Skeletal muscle cell (primary cell): ENCODE results near the gene KIF21B.

ENCODE experiments used
- DNase-seq: peaks from one replicate; pipeline ENCODE4 v3.0.0-alpha.2; 2010; ENCODE audit warnings: low read depth
- H3K4me3 ChIP-seq: 2 replicates; pipeline ENCODE4 v1.5.1; 2011; ENCODE audit warnings: low read depth, mild to moderate bottlenecking, control low read depth, low read length, moderate library complexity

Gene KIF21B

DNA sequence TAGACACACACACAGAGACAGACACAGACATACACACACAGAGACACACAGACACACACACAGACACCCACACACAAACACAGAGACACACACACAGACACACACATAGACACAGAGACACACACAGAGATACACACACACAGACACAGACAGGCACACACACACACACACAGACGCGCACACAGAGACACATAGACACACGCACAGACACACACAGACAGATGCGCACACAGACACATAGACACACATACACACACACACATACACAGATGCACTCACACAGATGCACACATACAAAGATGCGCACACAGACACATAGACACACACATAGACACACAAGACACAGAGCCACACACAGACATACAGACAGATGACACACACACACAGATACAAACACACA lies 16.0 kb downstream of the KIF21B start:
- no peak overlapping the region for H3K4me3 ChIP-seq
- DNase-seq = no peak

DNA sequence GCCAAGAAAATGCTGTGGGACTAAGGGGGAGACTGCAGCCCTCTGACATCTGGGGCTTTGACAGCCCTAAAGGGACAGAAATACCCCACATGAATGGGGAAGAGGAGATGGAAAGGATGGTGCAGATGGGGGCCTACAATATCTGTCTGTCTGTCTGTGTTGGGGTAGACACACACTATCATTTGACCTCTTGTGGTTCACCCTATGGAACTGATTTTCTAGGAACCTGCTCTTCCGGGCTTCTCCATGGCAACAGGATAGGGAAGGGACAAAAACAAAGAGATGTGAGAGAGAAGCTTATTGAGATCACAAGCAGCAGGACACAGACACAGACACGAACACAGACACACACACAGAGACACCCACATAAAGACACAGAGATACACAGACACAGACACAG lies 17.1 kb downstream of the KIF21B start:
- DNase-seq = no peak

DNA sequence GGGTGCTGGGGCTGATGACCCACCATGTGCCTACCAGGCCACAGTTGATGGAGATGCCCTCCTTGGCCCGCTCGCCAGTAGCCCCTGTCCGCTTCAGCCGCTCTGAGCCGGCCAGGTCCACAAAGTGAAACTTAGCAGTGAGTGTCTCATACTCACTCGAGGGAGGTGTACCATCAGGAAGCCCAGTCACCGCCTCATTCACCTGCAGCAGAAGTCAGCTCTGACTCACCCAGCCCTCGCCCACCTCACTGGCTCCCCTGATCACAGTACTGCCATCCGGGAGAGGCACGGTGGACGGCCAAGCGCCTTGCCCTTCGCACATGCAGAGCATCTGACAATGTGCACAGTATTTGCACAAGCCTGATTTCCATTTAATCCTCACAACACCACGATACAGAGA lies 18.8 kb downstream of the KIF21B start:
- no peak overlapping the region for H3K4me3 ChIP-seq
- DNase-seq = no peak

More for the DNA sequence above, 17.1 kb downstream of the KIF21B start:
- no peak overlapping the region for H3K4me3 ChIP-seq

DNA sequence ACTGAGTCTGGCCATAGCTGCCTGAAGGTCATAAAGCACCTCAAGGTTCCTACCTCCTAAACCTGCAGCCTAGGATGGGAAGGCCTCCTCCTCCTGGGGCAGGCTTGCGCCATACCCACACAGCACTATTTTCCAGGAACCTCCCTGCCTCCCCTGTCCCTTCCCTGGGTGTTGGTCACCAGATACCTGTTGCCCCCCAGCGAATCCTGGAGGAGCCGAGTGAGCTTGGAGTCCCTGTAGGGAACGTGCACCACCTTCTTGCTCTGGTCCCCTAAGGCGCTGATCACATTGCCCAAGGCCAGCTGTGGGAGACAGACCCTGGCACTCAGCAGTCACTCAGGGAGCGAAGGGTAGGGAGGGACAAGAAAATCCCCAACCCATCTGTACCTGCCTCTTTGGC lies 19.4 kb downstream of the KIF21B start:
- DNase-seq = no peak
- no peak overlapping the region for H3K4me3 ChIP-seq

DNA sequence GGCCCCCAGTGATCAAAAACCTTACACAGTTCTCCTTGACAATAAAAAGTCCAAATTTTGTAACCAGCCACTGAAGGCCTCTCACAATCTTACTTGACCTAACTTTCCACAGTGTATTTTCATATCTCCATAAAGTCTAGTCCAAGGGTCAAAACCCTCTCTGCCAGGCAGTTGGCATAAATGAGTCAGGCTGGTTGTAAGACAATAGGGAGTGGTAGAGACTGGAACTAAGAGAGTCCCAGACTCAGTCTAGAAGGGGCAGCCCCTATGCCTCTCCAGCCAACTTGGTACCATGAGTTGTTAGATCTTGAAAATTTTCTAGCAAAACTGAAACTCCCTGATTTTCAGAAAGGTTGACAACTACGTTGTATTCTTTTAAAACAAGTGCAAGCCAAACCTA lies 21.0 kb downstream of the KIF21B start:
- DNase-seq = no peak
- no peak overlapping the region for H3K4me3 ChIP-seq

DNA sequence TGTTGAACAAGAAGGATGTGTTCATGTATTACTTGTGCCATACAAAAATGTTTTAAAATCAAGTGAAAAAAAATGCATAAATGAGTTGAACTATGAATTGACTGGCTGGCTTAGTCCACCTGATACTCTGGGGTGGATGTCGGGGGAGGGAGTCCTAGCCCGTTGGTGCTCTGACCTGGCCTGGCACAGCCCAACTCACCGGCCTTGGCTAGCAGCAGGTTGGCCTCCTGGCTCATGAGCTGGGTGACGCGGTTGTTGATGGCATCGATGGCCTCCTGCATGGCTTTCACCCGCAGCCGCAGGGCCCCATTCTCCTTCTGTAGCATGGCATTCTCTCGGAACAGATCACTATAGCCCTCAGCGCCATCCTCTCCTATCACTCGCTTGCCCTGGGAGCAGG lies 21.6 kb downstream of the KIF21B start:
- DNase-seq = no peak
- no peak overlapping the region for H3K4me3 ChIP-seq

DNA sequence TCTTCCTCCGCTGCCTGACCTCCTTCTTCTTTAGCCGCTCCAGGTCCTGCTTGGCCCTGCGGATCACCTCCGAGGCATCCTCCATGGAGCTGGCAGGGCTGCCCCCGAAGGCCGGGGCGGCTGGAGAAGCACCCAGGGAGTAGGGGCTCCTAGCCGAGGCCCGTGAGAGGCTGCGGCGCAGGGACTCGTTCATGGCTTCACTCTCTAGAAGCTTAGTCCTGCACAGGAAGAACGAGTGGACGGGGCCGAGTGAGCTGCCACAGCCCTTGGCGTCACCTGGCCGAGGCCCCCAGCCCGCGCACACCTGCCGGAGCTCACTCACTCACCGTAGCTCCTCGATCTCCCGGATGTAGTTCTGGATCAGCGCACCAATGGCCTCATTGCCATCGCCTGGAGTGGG lies 23.1 kb downstream of the KIF21B start:
- H3K4me3 ChIP-seq = no peak overlapping the region
- no peak for DNase-seq

DNA sequence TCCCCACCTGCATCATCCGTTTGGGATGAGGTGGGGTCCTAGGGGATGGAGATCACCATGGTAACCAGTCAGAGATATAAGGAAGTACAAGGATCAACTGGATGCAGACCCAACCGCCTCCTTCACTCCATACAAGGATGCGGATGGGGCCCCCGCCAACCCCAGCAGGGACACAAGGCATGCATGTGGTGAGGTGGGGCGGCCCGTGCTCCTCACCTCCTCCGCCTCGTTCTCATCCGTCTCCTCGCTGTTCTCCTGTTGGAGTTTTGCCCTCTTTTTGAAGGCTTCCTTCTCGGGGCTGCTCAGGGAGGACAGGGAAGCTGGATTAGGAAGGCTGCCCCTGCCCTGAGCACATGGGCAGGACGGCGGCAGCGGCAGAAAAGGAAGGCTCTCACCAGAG lies 23.8 kb downstream of the KIF21B start:
- no peak overlapping the region for H3K4me3 ChIP-seq
- no peak for DNase-seq

DNA sequence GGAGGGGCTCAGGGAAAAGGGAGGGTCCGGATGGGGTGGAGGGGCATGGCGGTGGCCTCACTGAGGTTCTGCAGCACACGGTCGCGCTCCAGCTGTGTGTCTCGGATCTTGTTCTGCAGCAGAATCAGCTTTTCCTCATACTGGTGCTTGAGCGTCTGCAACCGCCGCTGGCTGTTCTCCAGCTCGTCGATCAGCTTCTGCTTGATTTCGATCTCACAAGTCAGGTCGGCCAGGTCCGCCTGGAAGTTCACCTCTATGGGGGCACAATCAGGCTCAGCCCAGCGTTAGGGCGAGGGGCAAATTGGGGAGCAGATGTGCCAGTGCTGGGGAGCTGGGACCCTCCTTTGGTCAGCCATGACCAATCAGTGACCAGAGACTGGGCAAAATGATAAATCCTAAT lies 25.2 kb downstream of the KIF21B start:
- no peak for DNase-seq
- no peak overlapping the region for H3K4me3 ChIP-seq

DNA sequence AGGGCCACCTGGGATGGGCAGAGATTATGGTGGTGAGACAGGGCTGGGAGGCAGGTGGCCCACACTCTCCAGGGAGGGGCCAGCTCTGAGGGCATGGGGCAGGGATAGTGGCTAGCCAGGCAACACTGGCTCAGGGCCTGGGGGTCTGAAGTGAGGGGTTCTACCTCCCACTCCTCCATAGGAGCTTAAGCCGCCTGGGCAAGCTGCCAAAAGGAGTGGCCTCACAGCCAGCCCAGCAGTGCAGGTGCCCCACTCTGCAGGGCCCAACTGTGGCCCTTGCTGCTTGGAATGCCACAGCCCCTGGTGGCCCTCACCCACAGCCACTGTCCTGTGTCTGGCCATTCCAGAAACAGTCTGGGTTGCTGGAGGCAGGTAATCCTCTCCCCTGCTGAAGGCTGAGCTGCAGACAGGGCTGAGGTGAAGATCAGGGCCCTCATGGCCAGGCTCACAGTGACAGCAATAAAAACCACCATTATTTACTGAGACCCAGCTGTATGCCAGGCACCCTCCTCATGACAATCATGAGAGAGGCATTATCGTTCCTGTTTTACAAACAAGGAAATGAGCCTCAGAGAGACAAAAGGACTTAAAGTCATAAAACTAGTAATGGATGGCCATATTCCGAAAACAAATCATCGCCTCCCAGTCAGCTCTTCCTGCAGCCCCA lies 31.0 kb downstream of the KIF21B start:
- H3K4me3 ChIP-seq = no peak overlapping the region
- DNase-seq = no peak

DNA sequence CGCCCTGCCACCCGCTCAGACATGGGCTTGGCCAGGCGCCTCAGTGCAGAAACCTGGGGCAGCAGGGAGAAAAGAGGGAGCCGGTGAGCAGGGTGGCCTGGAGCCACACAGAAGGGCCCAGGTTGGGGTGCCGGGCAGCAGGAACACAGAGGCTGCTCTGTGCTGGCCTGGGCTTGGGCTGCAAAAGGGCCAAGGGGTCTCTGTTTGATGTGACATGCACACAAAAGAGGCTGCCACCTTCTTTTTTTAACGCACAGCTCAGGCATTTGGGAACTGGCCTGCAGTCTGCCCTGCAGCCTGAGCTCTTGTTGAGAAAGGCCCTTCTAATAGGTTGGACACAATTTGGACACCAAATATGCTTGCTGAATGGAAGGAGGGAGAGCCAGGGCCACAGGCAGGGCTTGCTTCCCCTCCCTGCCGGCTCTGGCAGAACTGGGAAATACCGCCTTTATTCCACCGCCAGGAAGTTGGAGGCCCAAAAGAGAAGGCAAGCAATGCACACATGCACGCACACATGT lies 32.4 kb downstream of the KIF21B start:
- DNase-seq = no peak
- H3K4me3 ChIP-seq = no peak overlapping the region

DNA sequence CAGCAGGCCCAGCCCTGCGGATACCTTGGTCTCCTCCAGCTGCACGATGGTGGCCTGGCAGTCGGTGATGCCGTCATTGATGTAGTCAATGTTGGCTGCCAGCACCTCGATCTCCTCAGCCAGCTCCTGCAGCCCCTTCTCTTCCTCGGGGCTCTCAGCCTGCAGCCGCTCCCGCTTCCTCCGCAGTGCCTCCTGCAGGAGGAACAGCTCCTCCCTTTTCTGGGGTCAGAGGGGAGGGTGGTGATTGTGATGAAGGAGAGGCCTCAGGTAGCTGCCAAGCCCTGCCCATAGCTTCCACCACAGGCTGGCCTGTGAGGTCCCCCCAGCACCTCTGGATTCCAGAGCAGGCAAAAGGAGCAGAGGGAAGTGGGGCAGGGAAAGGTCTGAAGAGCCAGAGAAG lies 33.4 kb downstream of the KIF21B start:
- H3K4me3 ChIP-seq = no peak overlapping the region
- no peak for DNase-seq

DNA sequence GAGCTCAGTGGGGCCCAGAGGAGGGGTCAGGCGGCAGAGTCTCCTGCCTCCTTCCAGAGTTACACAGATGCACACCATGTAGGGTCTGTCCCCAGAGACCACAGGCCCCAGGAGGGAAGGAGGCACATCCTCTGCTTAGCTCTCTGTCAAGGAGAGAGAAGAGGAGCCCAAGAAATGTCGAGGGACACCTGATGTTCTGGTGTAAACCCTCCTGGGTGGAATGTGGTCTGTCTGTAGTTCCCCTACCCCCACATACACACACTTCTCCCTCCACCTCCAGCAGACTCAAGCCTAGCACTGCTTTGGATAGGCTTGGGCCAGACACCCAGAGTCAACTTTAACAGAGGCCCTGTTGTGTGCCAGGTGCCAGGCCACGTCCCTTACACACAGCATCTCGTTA lies 34.2 kb downstream of the KIF21B start:
- no peak overlapping the region for H3K4me3 ChIP-seq
- DNase-seq = no peak

DNA sequence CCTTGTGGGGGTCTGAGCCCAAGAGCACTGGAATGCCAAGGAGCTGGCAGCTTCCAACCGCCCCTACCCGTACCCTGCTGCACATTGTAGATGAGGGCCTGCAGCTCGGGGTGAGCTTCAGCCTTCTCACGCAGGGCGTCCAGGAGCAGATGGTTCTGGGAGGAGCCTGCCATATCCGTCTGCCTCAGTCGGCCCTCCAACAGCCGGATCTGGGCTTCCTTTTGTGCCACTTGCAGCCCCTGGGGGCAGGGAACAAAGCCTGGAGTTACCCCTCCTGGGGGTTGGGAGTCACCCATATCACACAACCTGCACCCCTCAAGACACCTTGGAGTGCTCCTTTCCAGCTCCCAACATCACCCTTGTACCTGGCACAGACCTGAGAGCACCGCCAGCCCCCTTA lies 34.8 kb downstream of the KIF21B start:
- DNase-seq = no peak
- H3K4me3 ChIP-seq = no peak overlapping the region

DNA sequence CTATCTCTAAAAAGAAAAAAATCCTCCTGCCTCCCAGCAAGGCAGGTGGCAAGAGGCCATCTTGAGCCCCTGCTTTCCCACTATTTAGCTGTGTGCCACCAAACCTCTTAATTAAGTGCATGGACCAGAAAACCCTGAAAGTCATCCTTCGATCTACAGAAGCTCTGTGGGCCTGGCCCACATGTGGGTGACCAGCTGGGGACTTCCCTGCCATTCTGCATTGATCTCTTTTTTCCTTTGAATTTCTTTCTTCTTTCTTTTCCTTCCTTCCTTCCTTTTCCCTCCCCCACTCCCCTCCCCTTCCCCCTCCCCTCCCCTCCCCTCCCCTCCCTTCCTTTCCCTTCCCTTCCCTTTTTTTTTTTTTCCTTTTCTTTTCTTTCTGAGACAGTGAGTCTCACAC lies 38.0 kb downstream of the KIF21B start:
- no peak for DNase-seq
- no peak overlapping the region for H3K4me3 ChIP-seq

DNA sequence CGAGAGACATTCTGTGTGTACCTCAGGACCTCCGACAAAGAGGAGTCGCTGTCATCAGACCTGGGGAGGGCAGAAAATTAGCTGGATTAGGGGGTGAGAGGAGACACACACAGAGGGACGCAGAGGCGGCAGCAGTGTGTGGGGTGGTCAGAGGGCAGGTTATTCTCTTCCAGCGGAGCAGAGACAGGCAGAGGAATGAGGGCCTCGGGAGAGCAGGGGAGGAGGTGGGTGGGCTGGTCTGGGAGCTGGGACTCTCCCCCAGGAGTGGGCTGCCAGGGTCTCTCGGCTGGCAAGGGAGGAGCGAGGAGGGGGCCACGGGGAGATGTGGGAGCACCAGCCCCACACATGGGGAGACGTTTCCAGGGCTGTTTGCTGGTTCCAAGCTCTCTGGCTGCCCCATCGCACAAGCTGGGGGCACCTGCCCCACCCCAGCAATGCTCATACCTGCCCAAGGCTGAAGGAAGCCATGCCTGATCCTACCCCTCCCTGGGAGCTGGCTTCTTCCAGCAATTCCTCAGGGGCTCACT lies 40.4 kb downstream of the KIF21B start:
- no peak overlapping the region for H3K4me3 ChIP-seq
- no peak for DNase-seq

DNA sequence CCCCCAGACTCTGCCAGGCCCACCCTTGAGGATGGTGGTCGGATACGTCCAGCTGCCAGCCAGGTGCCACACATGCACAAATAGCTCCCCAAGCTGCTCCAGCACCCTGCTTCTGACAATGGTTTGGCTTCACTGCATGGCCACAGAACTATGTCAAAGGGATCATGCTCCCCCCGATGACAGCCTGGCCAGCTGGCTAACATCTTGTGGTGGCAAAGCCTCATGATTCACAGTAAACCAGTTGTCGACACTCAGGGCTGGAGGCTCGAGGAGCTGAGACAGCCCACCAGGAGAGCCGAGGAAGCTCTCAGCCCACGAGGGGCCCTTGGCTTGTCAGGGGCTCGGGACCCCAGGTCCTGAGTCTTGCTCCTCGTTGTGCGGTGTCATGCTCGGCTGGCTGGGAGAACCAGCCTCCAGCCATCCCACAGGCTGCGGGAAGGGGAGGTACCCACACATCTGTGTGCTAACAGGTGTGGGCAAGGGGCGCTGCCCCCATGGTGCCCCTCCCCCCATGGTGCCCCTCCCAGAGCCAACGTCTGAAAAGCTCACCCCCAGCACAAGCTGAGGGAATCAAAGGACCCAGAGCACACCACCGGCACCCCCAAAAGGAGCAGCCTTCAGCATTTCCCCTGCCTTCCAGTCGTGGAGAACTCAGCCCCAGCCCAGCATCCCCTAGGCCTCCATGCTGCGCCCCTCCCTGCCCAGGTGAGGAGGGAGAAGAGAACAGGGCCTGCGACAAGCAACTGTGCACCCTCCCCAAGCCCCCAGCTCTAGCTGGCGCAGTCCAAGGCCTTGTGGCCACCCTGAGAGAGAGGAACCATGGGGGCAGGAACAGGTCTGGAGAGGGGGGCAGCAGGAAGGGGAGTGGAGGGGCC lies 41.2 kb downstream of the KIF21B start:
- DNase-seq = peak; percentile 13
- H3K4me3 ChIP-seq = no peak overlapping the region

DNA sequence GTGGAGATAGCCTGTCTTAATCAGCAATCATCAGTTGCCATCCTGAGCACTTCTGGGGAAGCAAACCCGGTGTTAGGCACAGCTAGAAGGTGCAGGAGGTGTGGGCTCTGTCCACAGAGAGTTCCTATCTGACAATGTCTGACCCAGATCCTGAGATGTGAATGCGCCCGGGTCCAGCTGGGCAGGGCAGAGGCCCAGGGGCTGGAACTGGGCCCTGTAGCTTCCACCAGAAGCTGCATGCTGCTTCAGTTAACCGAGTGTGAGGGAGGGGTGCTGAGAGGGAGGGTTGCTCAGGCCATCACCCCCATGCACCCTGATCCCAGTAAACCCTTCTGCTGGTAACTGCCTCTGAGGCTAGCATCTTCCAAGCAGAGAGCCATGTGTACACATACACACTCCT lies 42.2 kb downstream of the KIF21B start:
- H3K4me3 ChIP-seq = no peak overlapping the region
- no peak for DNase-seq

DNA sequence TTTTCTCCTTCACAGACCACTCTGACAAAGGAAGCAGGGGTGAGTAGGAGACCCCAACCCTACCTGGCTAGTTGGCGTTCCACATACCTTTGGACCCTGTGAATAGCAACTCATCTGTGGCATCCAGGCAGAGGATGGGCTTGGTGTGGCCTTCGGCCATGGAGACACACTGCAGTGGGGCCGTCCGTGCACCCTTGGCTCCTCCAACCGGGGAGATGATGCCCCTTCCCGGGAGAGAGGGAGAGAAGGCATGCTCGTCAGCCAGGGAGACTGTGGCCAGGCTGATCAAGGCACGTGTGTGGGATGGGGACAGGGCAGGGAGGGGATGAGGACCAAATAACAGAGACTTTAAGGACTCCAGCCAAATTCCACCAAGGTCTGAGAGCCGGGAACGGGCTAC lies 42.6 kb downstream of the KIF21B start:
- H3K4me3 ChIP-seq = no peak overlapping the region
- no peak for DNase-seq

DNA sequence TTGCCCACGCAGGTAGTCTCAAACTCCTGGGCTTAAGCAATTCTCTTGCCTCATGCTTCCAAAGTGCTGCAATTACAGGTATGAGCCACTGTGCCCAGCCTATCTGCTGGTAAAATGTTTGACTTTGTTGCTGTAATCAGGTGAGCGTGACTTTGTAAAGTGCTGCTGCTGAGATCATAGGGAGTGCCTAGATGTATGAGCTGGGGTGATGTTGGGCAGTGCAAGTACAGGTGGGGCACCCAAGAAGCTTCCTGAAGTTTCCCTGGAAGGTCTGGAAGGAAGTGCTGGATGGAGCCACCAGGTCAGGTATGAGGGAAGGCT lies 43.1 kb downstream of the KIF21B start:
- DNase-seq = no peak
- H3K4me3 ChIP-seq = no peak overlapping the region
